Endodermal cell (in vitro differentiated cells): Measurements from ENCODE around the gene WASF2. TPM values are rescaled to one million over a fixed set of nuclear protein-coding genes. Genes with fewer than 3 reads are reported as not detected.
A peak's percentile ranks its signal among the peaks of the same experiment; 100 is the strongest.

Experiments
- DNase-seq: peaks from one replicate; pipeline ENCODE4 v3.0.0-alpha.2; 2017
- H3K27ac ChIP-seq: 2 replicates; pipeline ENCODE4 v1.5.1; 2013; ENCODE audit warnings: mild to moderate bottlenecking, low read depth, low read length, moderate library complexity
- H3K27me3 ChIP-seq: 2 replicates; pipeline ENCODE4 v1.6.1; 2013; ENCODE audit warnings: mild to moderate bottlenecking, low read length, moderate library complexity; ENCODE audit not compliant: insufficient read depth, control insufficient read depth, poor library complexity, severe bottlenecking
- H3K36me3 ChIP-seq: 2 replicates; pipeline ENCODE4 v1.7.0; 2013; ENCODE audit warnings: mild to moderate bottlenecking, low read length, moderate library complexity; ENCODE audit not compliant: control insufficient read depth, insufficient read depth
- H3K4me1 ChIP-seq: one replicate; pipeline ENCODE4 v1.7.0; 2013; ENCODE audit warnings: low read length; ENCODE audit not compliant: control insufficient read depth, insufficient read depth
- H3K4me3 ChIP-seq: 2 replicates; pipeline ENCODE4 v1.5.1; 2013; ENCODE audit warnings: mild to moderate bottlenecking, low read length, moderate library complexity
- H3K9ac ChIP-seq: 2 replicates; pipeline ENCODE4 v1.6.1; 2013; ENCODE audit warnings: mild to moderate bottlenecking, low read length, moderate library complexity; ENCODE audit not compliant: poor library complexity, severe bottlenecking; ENCODE audit errors: extremely low read depth
- H3K9me3 ChIP-seq: 2 replicates; pipeline ENCODE4 v1.6.1; 2013; ENCODE audit warnings: mild to moderate bottlenecking, low read length, moderate library complexity; ENCODE audit not compliant: control insufficient read depth
- H3K27ac Mint-ChIP-seq: 2 replicates; pipeline ENCODE4 v1.8.0; 2020; ENCODE audit warnings: mixed read lengths
- H3K27me3 Mint-ChIP-seq: 2 replicates; pipeline ENCODE4 v1.8.0; 2021; ENCODE audit warnings: mild to moderate bottlenecking, mixed read lengths; ENCODE audit not compliant: insufficient read depth
- H3K36me3 Mint-ChIP-seq: 2 replicates; pipeline ENCODE4 v1.8.0; 2020; ENCODE audit warnings: low read depth, mixed read lengths
- H3K4me1 Mint-ChIP-seq: 2 replicates; pipeline ENCODE4 v1.8.0; 2020; ENCODE audit warnings: mixed read lengths
- H3K4me3 Mint-ChIP-seq: 2 replicates; pipeline ENCODE4 v1.8.0; 2020; ENCODE audit warnings: mild to moderate bottlenecking, moderate library complexity, mixed read lengths
- H3K9me3 Mint-ChIP-seq: 2 replicates; pipeline ENCODE4 v1.8.0; 2020; ENCODE audit warnings: mild to moderate bottlenecking, mixed read lengths
- CTCF ChIP-seq: fragments of 200-600 bp; sonication (generic); conservative IDR thresholded peaks from 2 replicates; pipeline ENCODE4 v1.5.0; 2021; ENCODE audit warnings: antibody characterized with exemption, mild to moderate bottlenecking
- WGBS, 2 experiments: methylation state at CpG; one replicate each; pipeline versions ENCODE4 v1.1.5 to v1.1.7; 2013; ENCODE audit warnings: missing lambda C conversion rate in 2 of 2, mixed read lengths in 1 of 2; ENCODE audit not compliant: insufficient coverage in 1 of 2, insufficient read length in 1 of 2; 5-methylcytosine and 5-hydroxymethylcytosine counted together
- total RNA-seq, 2 donors: library from RNA; stranded (reverse); fragmentation: NEBNext Ultra II Directional in 1 of 2; extraction: Animal tissue kit (Norgen Biotek cat#: 25700) in 1 of 2; gene quantifications; 2 replicates in 1 of 2; 3 replicates in 1 of 2; pipeline ENCODE4 v1.2.1, GENCODE V29; 2021

WASF2 gene
- total RNA-seq, 2 donors from 2014 or later = 90.0 to 98.8 TPM

DNA sequence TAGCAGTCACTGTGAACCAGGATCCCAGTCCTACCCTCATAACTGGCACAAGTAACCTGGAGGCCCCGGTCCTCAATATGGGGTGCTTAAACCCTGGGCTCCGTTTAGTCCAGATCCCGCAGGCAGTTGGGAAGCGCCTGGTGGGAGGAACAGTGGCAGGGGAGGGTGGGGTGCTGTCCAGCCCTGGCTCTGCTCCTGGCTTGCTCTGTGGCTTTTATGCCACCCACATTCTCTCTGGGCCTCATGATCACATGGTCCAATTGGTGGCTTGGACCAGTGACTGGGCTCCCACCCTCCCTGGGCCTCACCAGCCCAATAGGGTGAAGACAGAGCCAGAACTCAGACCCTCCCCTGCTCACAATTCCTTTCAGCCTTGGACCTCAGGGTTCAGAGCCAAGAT, 109.7 kb downstream of the WASF2 start:
- no peak for DNase-seq
- Mint-ChIP-seq H3K4me3 (no peak overlapping the region), H3K27ac (no peak overlapping the region), H3K27me3 (peaks cover 24% of the 10 kb centered on the region), H3K36me3 (no peaks in the 10 kb centered on the region), H3K9me3 (no peaks in the 10 kb centered on the region), H3K4me1 (no peaks in the 10 kb centered on the region)
- H3K4me1 ChIP-seq = no peaks in the 10 kb centered on the region
- no peak overlapping the region for H3K9ac ChIP-seq
- TF ChIP-seq CTCF = no peak
- H3K27me3 ChIP-seq = peaks cover 21% of the 10 kb centered on the region
- no peaks in the 10 kb centered on the region for H3K36me3 ChIP-seq
- WGBS, 2 experiments = 89 to 100% methylated on average over 3 to 4 of the region's 4 CpGs
- H3K4me3 ChIP-seq = no peak overlapping the region
- no peaks in the 10 kb centered on the region for H3K9me3 ChIP-seq
- no peak overlapping the region for H3K27ac ChIP-seq

DNA sequence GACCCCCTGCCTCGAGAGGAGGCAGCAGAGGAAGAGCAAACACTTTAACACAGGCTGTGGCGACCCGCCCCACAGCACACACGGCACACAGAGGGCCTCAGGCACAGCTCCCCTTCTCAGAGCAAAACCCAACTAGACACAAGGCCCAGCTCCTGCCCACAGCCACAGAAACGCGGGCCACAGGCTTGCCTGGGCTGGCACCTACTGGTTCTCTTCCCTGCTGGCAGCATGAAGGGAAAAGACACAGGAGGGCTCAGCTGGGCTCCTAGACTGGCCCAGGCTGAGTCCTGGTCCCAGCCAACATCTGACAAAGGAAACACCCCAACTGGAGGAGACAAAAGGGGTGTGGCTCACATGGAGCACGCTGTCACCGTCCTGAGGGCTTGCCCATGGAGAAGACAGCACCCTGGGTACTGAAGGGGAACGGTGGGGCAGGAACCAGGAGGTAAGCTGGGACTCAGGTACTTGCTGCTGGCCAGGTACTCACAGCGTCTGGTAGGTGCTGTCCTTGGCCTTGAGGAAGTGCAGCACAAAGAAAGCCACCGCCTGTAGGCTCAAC, 110.3 kb downstream of the WASF2 start:
- TF ChIP-seq CTCF = no peak
- Mint-ChIP-seq H3K4me1 (no peaks in the 10 kb centered on the region), H3K27me3 (peaks cover 24% of the 10 kb centered on the region), H3K36me3 (no peaks in the 10 kb centered on the region), H3K27ac (no peak overlapping the region), H3K9me3 (no peaks in the 10 kb centered on the region), H3K4me3 (no peak overlapping the region)
- Histone ChIP-seq H3K4me1 (no peaks in the 10 kb centered on the region), H3K27me3 (peaks cover 21% of the 10 kb centered on the region), H3K9ac (no peak overlapping the region), H3K4me3 (no peak overlapping the region), H3K36me3 (no peaks in the 10 kb centered on the region), H3K9me3 (no peaks in the 10 kb centered on the region), H3K27ac (no peak overlapping the region)
- WGBS, 2 experiments = 77 to 87% methylated on average over 4 to 11 of the region's 11 CpGs
- DNase-seq = peak; percentile 48

DNA sequence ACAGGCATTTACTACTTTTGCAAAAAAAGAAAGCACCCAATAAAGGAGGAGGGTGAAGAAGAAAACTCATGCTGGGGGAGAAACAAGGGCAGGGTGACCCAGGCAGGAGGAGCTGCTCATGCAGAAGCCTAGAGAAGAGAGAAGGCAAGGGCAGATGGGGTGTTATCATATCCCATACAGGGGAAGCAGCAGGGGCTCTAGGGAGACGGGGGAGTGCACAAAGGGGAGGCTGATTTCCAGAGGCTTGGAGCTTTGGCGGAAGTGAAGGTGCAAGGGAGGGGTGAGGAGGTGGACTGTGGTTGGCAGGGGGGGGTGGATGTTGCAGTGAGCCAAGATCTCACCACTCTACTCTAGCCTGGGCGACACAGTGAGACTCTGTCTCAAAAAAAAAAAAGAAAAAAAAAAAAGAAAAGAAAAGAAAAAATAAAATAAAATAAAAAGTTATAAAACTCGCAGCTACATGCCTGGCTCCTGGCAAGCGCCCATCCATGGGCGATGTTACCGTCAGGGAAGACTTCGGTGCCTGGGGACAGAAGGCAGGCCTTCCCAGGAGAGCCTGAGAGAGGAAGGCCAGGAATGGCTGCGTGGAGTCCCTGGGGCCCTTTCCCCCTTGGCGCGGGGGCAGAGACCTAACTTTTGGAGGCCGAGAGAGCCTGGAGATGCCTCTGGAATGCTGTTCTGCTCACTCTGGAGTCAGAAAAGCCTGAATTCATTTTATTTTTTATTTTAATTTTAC, 112.0 kb downstream of the WASF2 start:
- no peak overlapping the region for H3K4me3 ChIP-seq
- H3K4me3 Mint-ChIP-seq = no peak overlapping the region
- H3K27me3 ChIP-seq = peaks cover 20% of the 10 kb centered on the region
- no peak for DNase-seq
- H3K9me3 ChIP-seq = no peaks in the 10 kb centered on the region
- 90 to 94% methylated on average over 5 to 11 of the region's 12 CpGs for WGBS, 2 experiments
- no peak overlapping the region for H3K9ac ChIP-seq
- H3K9me3 Mint-ChIP-seq = no peaks in the 10 kb centered on the region
- H3K4me1 ChIP-seq = no peaks in the 10 kb centered on the region
- no peak for TF ChIP-seq CTCF
- no peak overlapping the region for H3K27ac Mint-ChIP-seq
- H3K36me3 ChIP-seq = no peaks in the 10 kb centered on the region
- no peaks in the 10 kb centered on the region for H3K4me1 Mint-ChIP-seq
- H3K27ac ChIP-seq = no peak overlapping the region
- H3K27me3 Mint-ChIP-seq = peaks cover 24% of the 10 kb centered on the region
- H3K36me3 Mint-ChIP-seq = no peaks in the 10 kb centered on the region
